Measurements from ENCODE around the gene BCAS2.

DNA sequence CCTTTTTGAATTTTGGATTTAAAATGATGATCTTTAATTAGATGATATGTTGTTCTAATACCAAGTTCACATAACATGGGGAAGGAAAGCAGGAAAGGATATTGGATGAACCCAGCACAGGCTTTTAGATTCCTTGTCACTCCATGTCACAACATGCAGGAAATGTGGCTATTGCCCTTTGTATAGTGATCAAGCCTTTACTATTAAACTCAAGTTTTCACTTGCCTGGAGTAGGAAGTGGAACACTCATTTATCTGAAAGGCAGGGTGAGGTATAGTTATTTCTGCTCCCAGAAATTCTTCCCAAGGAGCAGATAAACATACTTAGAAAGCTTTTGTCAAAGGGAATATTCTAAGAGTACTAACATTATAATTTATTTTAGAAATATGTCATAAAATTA, 37.2 kb upstream of the BCAS2 start:
- TF ChIP-seq YY1 (IDR thresholded peaks at IDR 0.05; ENCODE audit: insufficient read depth, insufficient read length): no peak
- no peak for TF ChIP-seq ZNF274 (IDR thresholded peaks at IDR 0.05; ENCODE audit: low read depth, low read length)
